22Rv1 (cell line): ENCODE measurements around the gene PLAAT3.

ENCODE experiments used
- ZFX ChIP-seq: fragments of 450-650 bp; IDR thresholded peaks from 2 replicates; pipeline ENCODE4 v1.6.1; 2017; ENCODE audit warnings: antibody characterized with exemption, borderline replicate concordance
- TF ChIP-seq, protein P1 (sequence below): fragments of 450-650 bp; IDR thresholded peaks from 2 replicates; pipeline ENCODE4 v1.5.1; 2017; ENCODE audit warnings: mild to moderate bottlenecking

DNA sequence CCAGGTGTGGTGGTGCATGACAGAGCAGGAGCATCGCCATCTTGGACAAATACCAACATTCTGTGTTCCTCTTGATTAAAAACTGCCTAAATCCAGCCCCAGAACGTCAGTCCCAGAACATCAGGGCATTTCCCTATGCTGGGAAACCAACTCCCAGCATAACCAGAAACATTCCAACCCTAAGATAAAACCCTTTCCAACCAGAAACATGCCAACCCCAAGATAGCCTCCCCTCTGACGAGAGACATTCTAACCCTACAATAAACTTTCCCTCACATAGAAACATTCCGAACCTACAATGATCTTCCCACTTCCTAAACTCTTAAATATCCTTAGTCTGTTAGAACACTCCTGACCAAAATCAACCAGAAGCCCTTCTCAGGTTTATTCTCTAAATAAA is 66.1 kb downstream of the PLAAT3 start:
- TF ChIP-seq, protein P1, sequence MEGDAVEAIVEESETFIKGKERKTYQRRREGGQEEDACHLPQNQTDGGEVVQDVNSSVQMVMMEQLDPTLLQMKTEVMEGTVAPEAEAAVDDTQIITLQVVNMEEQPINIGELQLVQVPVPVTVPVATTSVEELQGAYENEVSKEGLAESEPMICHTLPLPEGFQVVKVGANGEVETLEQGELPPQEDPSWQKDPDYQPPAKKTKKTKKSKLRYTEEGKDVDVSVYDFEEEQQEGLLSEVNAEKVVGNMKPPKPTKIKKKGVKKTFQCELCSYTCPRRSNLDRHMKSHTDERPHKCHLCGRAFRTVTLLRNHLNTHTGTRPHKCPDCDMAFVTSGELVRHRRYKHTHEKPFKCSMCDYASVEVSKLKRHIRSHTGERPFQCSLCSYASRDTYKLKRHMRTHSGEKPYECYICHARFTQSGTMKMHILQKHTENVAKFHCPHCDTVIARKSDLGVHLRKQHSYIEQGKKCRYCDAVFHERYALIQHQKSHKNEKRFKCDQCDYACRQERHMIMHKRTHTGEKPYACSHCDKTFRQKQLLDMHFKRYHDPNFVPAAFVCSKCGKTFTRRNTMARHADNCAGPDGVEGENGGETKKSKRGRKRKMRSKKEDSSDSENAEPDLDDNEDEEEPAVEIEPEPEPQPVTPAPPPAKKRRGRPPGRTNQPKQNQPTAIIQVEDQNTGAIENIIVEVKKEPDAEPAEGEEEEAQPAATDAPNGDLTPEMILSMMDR, result no peak
- no peak for TF ChIP-seq ZFX
